Cortex of kidney (tissue), 1 donor: Measurements from ENCODE around the gene RAVER2.
"Not testable (repeated sequence)": the region's sequence is repeated elsewhere in the genome, so short reads cannot be mapped to it uniquely, and the experiment has no call there.

Experiments
- DNase-seq: peaks from one replicate; lab custom pipeline; 2025; lab: John Stamatoyannopoulos, UW

The RAVER2 gene

DNA sequence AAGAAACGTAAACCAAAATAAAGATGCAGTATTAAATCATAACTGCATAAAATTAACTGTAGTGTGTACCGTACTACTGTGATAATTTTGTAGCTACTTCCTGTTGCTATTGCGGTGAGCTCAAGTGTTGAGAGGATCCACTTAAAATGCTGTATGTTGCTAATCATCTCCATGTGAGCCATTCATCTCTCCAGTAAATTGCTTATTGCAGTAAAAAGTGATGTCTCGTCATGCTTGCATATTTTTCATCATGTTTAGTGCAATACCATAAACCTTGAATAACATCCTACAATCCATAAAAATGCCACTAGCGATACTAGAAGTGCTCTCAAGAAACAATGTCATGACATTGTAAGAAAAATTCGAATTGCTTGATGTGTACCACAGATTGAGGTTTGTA is 66.3 kb downstream of the RAVER2 start:
- no peak for DNase-seq

DNA sequence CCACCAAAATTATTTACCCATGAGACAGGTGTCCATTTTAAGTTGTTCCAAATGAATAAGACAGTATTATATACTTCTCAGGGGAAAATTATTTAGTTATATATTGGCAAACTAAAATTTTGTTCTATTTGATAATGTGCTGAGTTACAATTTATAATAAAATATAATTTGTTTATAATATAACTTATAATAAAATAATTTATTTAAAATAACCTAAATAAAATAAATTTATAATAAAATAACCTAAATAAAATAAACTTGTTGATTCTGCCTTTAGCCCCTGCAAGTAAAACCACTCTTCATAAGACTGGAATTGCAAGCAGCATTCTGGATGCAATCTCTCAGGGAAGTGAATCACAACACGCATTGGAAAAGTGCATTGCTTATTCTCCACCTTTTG is 69.6 kb downstream of the RAVER2 start:
- no peak for DNase-seq

DNA sequence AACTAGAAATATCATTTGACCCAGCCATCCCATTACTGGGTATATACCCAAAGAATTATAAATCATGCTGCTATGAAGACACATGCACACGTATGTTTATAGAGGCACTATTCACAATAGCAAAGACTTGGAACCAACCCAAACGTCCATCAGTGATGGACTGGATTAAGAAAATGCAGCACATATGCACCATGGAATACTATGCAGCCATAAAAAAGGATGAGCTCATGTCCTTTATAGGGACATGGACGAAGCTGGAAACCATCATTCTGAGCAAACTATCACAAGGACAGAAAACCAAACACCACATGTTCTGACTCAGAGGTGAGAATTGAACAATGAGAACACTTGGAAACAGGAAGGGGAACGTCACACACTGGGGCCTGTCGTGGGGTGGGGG is 72.5 kb downstream of the RAVER2 start:
- DNase-seq, result not testable (repeated sequence)

DNA sequence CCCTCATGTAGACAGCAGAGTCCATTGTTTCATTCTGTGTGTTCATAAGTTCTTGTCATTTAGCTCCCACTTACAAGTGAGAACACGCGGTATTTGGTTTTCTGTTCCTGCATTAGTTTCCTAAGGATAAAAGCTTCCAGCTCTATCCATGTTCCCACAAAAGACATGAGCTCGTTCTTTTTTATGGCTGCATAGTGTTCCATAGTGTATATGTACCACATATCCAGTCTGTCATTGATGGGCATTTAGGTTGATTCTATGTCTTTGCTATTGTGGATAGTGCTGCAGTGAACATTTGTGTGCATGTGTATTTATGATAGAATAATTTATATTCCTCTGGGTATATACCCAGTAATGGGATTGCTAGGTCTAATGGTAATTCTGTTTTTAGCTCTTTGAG is 75.7 kb downstream of the RAVER2 start:
- not testable (repeated sequence) for DNase-seq

DNA sequence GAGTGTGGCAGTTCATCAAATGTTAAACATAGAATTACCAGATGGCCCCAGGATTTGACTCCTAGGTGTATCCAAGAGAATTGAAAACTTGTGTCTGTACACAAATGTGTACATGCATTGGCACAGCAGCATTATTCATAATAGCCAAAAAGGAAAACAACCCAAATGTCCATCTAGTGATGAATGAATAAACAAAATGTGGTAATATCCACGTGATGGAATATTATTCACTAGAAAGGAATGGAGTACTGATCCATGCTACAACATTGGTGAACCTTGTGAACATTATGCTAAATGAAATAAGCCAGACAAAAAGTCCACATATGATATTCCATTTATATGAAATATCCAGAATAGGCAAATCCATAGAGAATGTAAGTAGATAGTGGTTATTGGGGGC is 77.7 kb downstream of the RAVER2 start:
- no peak for DNase-seq

DNA sequence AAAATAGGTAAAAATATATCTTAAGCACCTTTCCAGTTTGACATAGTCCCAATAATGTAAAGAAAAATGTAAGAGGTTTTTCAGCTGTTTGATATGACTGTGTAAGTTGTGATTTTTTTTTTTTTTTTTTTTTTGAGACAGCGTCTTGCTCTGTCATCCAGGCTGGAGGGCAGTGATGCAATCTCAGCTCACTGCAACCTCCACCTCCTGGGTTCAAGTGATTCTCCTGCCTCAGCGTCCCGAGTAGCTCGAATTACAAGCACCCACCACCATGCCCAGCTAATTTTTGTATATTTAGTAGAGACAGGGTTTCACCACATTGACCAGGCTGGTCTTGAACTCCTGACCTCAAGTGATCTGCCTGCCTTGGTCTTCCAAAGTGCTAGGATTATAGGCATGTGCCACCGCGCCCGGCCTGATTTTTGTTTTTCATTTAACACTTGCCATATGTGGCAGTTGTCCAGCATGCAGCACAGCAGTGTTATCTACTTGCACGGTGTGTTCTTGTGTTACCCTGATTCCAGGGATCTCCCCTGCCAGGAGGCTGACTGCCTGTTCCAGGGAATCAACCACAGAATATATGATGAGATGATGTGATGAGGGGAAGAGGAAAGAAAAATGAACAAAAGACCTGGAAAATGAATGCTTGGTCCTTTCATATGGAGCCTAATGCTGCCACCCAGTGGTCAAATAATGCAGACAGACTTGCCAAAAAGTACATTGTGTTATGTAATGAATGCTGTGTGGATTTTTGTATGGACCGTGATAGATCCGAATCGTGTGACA is 79.0 kb downstream of the RAVER2 start:
- no peak for DNase-seq

DNA sequence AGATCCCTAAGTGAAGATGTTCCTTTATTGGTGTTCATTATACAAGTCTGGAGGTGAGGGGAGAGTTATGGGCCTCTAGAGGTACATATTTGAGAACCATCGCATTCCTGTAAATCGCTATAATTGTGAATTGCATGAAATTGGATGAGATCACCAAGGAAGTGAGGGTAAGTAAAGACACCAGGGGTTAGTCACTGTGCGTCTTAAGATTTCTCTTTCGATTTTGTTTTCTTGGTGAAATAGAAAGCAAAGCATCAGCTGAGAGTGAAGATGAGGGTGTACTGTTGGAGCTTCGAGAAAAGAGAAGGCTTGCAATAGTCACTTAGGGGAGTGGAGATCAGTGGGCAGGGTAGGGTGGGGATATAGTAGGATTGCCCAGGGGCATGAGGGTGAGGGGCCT is 82.1 kb downstream of the RAVER2 start:
- no peak for DNase-seq

DNA sequence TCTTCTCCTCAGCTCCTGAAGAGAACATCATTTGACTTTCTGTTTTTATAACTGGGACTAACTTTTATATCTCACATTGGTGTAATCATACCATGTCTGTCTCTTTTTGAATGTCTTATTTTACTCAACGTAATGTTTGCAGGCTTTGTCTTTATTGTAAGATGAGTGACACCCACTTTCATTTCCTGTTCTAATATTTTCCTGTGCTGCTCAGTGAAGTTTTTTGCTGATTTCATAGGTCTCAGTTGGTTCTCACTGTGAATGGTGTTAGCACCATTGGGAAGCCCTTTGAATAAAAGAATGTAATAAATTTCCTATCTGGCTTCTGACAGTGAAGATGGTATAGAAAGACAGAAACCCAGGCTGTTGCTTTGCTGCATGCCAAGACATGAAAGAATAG is 84.0 kb downstream of the RAVER2 start:
- DNase-seq, result no peak

DNA sequence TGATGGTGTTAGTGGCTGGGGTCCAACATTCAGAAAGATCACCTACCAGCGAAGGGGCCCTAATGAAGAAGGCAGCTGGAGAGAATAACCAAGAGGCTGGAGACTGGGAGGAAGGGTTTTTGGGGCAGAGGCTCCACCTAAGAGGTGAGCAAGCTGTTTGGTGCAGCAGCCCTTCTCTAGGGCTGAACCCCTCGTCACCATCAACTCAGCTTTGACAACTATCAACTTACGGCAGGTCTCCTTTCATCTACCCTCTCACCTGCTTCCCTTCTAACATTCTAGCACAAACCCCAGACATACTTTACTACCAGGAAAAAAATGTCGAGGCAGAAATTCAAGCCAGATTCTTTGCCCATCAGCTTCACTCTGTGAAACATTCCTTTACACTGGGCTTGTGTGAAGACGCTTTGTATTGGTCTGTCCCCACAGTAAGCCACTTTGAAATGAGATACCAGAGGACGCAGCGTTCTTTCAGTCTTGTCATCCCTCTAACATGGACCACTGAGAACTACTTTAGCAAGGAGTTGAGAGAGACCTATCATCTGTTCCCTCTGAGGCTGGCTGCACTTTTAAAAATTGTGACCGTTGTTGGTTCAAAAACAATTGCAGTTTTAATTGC is 84.6 kb downstream of the RAVER2 start:
- no peak for DNase-seq

DNA sequence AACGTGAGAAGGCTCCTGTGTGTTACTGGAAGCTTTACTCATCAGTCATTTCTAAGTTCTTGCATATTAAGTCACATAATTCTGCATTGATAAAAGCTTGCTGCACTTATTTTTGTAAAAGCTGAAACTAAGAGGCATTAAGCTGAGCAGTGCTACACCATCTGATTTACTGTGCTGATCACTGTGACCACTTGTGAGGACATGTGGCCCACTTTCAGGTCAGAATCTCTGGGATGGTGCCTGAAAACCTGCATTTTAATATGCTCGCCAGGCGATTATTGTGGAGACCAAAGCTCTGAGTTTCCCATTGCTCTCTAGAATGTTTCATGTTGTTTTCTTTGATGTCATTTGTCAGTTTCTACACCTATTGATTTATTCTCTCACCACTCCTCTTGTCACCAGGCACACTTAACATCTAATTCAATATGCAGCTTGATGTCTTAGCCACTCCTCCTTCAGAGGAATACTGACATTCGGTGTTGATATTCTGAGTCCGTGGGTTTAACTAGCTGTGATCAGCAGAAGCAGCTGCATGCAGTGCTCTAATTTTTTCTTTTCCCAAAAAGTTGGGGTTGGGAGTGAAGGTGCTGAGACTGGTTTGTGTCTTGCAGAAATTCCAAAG is 85.3 kb downstream of the RAVER2 start:
- DNase-seq, result no peak

DNA sequence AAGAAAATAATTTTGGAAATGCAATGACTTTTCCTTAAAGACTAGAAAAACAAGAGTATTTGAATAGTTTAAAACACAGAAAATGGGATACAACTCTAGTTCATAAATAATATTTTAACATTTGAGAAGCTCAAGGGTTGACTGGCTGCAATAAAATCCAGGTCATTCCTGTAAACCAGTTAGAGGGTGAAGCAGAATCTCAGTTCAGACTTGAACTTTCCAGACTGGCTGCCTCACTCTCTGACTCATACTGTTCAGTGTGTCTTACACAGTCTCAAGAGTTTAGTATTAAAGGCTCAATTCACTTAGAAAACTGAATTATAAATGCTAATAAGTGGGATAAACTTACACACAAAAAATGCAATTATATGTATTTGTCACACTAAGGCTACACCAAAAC is 89.9 kb downstream of the RAVER2 start:
- DNase-seq, result no peak

DNA sequence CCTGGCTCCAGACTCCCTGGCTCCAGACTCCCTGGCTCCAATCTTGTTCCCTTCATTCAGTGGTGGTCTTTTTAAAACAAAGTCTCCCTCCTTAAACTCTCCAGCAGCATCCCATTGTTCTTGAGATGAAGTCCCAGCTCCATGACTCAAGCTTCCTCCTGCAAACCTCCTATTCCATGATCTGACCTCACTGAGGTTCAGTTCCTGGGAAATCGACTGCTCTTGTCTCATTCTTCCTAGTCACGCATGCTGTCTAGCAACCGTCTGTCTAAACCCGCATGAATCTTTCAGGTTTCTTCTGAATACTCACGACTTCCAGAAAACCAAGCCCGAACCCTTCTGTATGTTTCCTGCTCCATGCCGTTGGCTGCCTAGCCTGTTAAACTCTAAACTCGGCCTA is 91.9 kb downstream of the RAVER2 start:
- DNase-seq, result no peak

DNA sequence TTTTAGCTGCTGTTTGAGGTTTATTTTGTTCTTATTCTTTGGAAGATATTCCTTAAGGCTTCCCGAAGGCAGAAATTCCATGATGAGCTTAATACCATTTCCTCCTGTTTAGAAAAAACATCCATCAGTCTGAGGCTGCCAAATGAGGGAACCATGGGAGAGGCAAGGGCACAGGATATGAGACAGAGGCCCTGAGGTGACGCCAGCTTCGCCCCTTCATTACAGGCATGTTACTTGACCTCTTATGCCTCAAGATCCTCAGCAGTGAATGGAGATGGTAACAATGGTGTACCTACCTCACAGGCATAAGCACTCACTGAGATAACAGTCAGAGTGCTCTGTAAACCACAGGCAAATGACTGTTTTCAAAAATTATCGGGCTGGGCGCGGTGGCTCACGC is 93.6 kb downstream of the RAVER2 start:
- no peak for DNase-seq

DNA sequence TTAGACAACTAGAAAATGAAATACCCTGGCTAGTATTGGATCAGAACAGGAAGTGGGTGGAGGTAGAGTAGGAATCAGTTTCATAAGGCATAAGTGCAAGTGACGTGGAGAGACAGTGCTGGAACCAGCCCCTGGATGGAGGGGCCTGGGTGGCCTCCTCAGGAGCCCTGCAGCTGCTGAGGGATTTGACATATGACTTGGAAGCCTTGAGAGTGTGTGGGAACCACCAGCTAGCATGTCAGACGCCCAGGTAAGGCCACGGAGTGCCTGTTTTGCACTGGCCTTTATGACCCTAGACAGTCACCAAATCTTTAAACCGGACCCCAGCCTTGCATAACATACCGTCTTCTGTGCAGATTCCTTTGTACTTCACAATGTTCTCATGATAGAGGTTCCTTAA is 94.4 kb downstream of the RAVER2 start:
- DNase-seq, result no peak

DNA sequence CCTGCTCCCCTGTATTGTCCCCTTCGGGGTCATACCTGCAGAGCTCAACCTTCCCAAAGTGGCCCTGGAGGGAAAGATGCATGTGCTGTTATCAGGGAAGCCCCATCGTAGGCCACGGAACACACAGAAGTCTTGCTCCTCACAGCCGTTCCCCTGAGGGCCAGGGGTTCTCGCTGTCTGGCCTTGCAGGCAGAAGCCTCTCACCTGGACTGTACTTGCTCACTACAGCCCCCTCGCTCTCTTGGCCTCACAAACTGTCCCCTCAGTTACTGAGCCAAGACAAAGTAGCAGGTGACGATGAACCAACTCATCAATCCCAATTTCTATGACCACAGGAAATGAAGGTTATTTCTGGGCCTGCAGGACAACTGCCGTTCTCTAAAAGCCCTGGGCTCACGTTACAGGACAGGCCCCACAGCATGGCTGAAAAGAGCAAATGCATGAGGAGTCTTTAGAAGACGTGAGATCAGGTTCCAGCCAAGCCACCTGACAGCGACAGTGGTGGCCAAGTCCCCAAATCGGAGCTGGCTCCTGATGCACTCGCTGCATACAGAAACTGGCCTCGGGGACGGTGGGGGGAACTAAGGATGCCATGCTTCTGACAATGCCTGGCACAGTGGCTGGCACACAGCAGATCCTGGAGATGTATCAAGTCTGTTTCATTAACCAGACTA is 95.0 kb downstream of the RAVER2 start:
- no peak for DNase-seq

DNA sequence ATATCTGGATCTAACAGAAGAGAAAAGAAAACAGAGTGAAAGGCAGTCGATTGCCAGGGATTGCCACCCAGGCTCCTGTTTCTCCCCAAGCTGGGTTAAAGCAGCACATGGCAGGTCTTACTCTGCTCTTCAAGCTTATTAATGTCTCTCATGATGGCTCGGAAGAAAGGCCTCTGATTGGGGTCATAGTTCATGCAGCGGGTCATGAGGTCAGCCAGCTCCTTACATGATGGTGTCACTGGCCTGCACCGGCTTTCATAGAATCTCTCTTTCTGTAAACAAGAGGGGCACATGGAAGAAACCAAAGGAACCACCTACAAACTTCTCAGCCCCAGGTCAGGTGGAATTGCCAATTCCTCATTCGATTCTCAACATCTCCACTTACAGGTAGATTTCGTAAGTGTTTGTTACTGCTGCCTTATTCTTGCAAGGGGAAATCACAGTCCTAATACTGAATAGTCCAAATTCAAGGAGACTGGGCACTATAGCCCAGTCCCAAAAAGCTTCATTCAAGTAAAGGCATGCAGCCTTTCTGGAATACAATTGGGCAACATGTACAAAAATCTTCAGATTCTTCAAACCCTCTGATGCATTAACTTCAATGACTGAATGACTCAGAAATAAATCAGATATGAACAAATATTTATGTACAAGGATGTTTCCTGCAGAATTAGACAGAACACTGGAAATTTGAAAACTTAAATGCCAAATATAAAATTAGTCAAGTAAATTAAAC is 96.6 kb downstream of the RAVER2 start:
- no peak for DNase-seq

DNA sequence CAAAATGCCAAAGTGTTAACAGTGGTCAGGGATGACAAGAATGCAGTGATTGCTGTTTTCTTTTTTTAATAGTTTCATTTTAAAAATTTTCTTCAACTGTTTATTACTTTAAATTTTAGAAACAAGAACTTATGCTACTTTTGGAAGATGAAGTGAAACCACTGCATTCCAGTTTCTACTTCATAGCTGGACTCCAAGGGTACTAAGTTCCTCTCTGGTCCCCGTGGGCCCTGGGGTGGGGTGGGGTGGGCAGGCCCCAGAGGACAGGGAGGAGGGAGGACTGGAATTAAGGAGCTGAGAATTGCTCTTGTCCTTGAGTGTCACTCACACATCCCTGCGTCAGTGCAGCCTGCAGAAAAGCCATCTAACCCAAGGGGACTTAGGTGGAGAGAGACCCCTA is 97.3 kb downstream of the RAVER2 start:
- DNase-seq, result no peak

DNA sequence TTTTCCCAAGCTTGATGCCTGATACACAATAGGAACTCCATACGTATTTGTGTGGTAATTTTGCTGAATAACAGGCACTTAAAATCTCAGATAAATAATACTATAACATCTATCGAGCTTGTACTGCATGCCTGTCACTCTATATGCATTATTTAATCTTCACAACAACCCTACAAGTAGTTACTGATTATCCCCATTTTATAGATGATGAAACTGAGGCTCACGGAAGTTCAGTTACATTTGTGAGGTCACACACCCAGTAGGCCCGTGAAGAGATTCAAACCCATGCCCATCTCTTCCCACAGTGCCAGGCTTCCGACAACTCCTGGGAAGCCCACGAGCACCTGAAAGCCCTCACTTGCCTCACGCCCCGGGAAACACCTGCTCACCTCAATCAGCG is 98.8 kb downstream of the RAVER2 start:
- no peak for DNase-seq

DNA sequence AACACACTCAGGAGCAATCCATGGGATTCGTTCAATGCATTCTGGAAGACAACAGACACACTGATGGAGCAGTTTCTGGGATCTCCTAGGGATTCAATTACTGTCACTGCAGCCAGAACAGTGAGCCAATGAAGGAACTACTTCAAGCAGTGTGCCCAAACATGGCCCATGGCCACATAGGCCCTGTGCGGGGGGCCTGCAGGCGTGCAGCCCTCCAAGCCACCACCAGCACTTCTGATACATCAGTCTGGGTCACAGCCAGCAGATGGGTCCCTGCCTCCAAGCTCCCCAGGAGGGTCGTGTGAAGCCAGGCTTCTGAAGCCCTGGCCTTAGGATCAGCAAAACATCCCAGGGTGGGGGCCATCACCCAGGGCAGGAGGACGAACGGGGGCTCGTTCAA is 99.3 kb downstream of the RAVER2 start:
- DNase-seq, result no peak

DNA sequence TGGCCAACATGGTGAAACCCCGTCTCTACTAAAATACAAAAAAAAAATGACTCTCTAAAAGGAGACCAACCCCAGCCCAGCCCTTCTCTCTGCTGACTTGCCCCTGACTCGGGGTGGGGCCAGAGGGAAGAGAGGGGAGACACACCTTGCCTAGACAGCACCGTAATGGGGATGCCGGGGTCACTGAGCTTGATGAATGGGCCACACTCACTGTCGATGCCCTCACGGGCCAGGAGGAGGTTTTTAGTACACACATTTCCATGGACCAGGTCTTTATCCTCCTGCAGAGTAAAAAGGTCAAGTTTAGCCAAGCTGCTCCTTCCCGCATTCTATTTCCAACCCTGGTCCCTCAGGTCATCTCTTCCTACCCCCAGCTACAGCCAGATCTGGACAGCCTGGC is 99.7 kb downstream of the RAVER2 start:
- no peak for DNase-seq

DNA sequence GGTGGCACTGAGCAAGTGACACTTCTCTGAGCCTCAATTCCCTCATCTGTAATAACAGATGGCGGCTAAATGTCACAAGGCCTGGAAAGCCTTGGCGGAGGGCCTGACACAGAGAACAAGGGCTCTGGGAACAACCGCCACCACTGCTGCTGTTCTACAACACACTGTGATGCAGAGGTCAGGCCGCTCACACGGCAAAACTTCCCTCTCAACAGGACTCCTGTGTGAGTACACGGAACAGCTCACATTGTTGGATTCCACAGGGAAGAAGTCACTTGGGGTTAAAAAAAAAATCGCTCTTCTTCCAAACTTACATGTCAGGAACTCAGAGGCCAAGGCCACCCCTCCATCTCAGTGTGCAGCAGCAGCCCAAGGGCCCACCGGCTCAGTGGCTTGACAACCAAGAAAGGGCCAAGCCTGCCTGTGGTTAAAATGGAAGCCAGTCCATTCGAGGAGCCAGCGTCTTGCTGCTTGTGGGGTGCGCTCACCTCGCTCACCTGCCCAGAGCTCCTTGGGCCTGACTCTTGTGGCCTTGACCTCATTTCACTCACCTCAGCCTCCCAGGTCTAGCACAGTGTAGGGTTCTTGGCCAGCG is 101.1 kb downstream of the RAVER2 start:
- no peak for DNase-seq
